K562 (cell line): ENCODE data around the gene SPINT2. TPM values are rescaled to one million over a fixed set of nuclear protein-coding genes. Genes with fewer than 3 reads are reported as not detected.

Experiments used
- ATAC-seq: fragments of 200-7000 bp; cut with Tn5 transposase; 3 replicates; pipeline ENCODE4 v1.9.1; 2020; ENCODE audit warnings: moderate library complexity
- BruUV-seq: library from RNA; stranded (reverse); fragments of 400-500 nt; replicated peaks from 2 replicates; lab custom pipeline; 2021; lab: Mats Ljungman, UMichigan
- CTCF ChIA-PET: fragments of 300-600 bp; formaldehyde crosslinking; extraction: SDS; loops from one replicate; lab custom pipeline; 2021; ENCODE audit warnings: low intra/inter-chr PET ratio; lab: Yijun Ruan, JAX
- POLR2A ChIA-PET: fragments of 300-600, 350-650 bp; sonication (Branson Sonifier 250); formaldehyde crosslinking; extraction: SDS; loops from one replicate; lab custom pipeline; 2021; ENCODE audit warnings: antibody characterized with exemption, inconsistent platforms; lab: Yijun Ruan, JAX
- DNase-seq, 4 experiments: peaks; one replicate each; pipeline versions ENCODE4 v3.0.0 to v3.0.0-alpha.2; 2011 to 2018; ENCODE audit warnings: low spot score in 3 of 4, mixed read lengths in 3 of 4; ENCODE audit errors: extremely low read depth in 1 of 4
- FAIRE-seq: peaks from 2 replicates; lab custom pipeline; 2011; peaks lifted over from hg19 to GRCh38; lab: Jason Lieb, UNC
- H2AFZ ChIP-seq: 2 replicates; pipeline ENCODE4 v1.6.0; 2011; ENCODE audit warnings: low read depth, low read length, control low read depth, inconsistent platforms
- H3K27ac ChIP-seq: fragments of 200-600 bp; 3 replicates; pipeline ENCODE4 v1.8.0; 2011; ENCODE audit warnings: low read depth, mild to moderate bottlenecking, control low read depth, inconsistent platforms, low read length, moderate library complexity, mixed read lengths; ENCODE audit errors: extremely low read depth
- H3K27me3 ChIP-seq, 2 experiments: fragments of 300-600 bp in 1 of 2; 2 replicates in 1 of 2; 3 replicates in 1 of 2; pipeline versions ENCODE4 v1.6.0 to v1.8.0; 2011; ENCODE audit warnings: inconsistent platforms in 2 of 2, low read length in 2 of 2, mild to moderate bottlenecking in 1 of 2, mixed read lengths in 1 of 2, moderate library complexity in 1 of 2; ENCODE audit not compliant: control insufficient read depth in 2 of 2, insufficient read depth in 2 of 2
- H3K36me3 ChIP-seq: fragments of 300-600 bp; 3 replicates; pipeline ENCODE4 v1.8.0; 2011; ENCODE audit warnings: mild to moderate bottlenecking, low read length, inconsistent platforms; ENCODE audit not compliant: control insufficient read depth, insufficient read depth
- H3K4me1 ChIP-seq, 2 experiments: fragments of 200-600 bp in 1 of 2; replicated peaks in 1 of 2; 2 replicates in 1 of 2; 3 replicates in 1 of 2; pipeline versions ENCODE4 v1.5.1 to v1.8.0; 2011; ENCODE audit warnings: inconsistent platforms in 2 of 2, low read length in 2 of 2, mild to moderate bottlenecking in 1 of 2, mixed read lengths in 1 of 2, moderate library complexity in 1 of 2; ENCODE audit not compliant: control insufficient read depth in 2 of 2, insufficient read depth in 2 of 2
- H3K4me2 ChIP-seq: 2 replicates; pipeline ENCODE4 v1.6.1; 2011; ENCODE audit warnings: low read length, control low read depth, inconsistent platforms, mixed read lengths; ENCODE audit not compliant: insufficient read depth
- H3K4me3 ChIP-seq: fragments of 200-600 bp; sonication (generic), shearing (Covaris generic); 2 replicates; pipeline ENCODE4 v1.5.1; 2016; ENCODE audit warnings: control low read depth, inconsistent platforms
- H3K79me2 ChIP-seq: fragments of 200-600 bp; 3 replicates; pipeline ENCODE4 v1.8.0; 2011; ENCODE audit warnings: low read length, inconsistent platforms; ENCODE audit not compliant: control insufficient read depth, insufficient read depth
- H3K9ac ChIP-seq, 2 experiments: 2 replicates each; pipeline versions ENCODE4 v1.6.0 to v1.6.1; 2011; ENCODE audit warnings: low read depth in 2 of 2, low read length in 2 of 2, control low read depth in 1 of 2, inconsistent platforms in 1 of 2, mild to moderate bottlenecking in 1 of 2, mixed read lengths in 1 of 2; ENCODE audit not compliant: insufficient read depth in 1 of 2
- H3K9me1 ChIP-seq: one replicate; pipeline ENCODE4 v1.6.0; 2011; ENCODE audit warnings: inconsistent platforms, mild to moderate bottlenecking, low read length, moderate library complexity; ENCODE audit not compliant: control insufficient read depth, insufficient read depth
- H3K9me3 ChIP-seq: replicated peaks from 2 replicates; pipeline ENCODE4 v1.5.1; 2011; ENCODE audit warnings: low read depth, low read length, inconsistent platforms; ENCODE audit not compliant: control insufficient read depth, insufficient read depth
- H4K20me1 ChIP-seq: replicated peaks from 2 replicates; pipeline ENCODE4 v1.6.1; 2011; ENCODE audit warnings: low read length, inconsistent platforms, mixed read lengths; ENCODE audit not compliant: control insufficient read depth, insufficient read depth
- CBFA2T2 ChIP-seq: fragments of 450-650 bp; conservative IDR thresholded peaks from 2 replicates; pipeline ENCODE4 v1.6.1; 2017; ENCODE audit warnings: mild to moderate bottlenecking
- CBFA2T3 ChIP-seq: fragments of 450-650 bp; IDR thresholded peaks from 2 replicates; pipeline ENCODE4 v1.6.1; 2017
- CSDE1 ChIP-seq, 2 experiments: fragments of 450-650 bp; IDR thresholded peaks; 2 replicates each; pipeline ENCODE4 v1.6.1; 2016; ENCODE audit warnings: mild to moderate bottlenecking in 1 of 2
- EGR1 ChIP-seq: fragments of 450-650 bp; conservative IDR thresholded peaks from 2 replicates; pipeline ENCODE4 v1.6.1; 2017; ENCODE audit warnings: mild to moderate bottlenecking
- KDM1A ChIP-seq, 2 experiments: fragments of 450-650 bp; IDR thresholded peaks; 2 replicates each; pipeline ENCODE4 v1.6.1; 2016; ENCODE audit warnings: mild to moderate bottlenecking in 2 of 2
- NFIC ChIP-seq: fragments of 450-650 bp; IDR thresholded peaks from 2 replicates; pipeline ENCODE4 v1.6.1; 2017; ENCODE audit warnings: mild to moderate bottlenecking, inconsistent platforms
- RFX1 ChIP-seq: fragments of 450-650 bp; IDR thresholded peaks from 2 replicates; pipeline ENCODE4 v1.6.1; 2016; ENCODE audit warnings: mild to moderate bottlenecking, moderate library complexity
- ZFP36 ChIP-seq: fragments of 150-350 bp; IDR thresholded peaks from 2 replicates; pipeline ENCODE4 v1.6.1; 2018; ENCODE audit warnings: low read length, low read depth; ENCODE audit not compliant: partially characterized antibody
- ZNF444 ChIP-seq: fragments of 250-450 bp; sonication (Bioruptor Pico); IDR thresholded peaks from 2 replicates; pipeline ENCODE4 v1.4.0; 2020; ENCODE audit warnings: mild to moderate bottlenecking, moderate library complexity
- WGBS: fragments of 100-300 bp; shearing (Covaris generic); methylation state at CpG from one replicate; pipeline ENCODE4 v1.1.6; 2016; ENCODE audit warnings: low coverage, mixed read lengths; ENCODE audit not compliant: insufficient coverage; ENCODE audit errors: missing lambda C conversion rate; 5-methylcytosine and 5-hydroxymethylcytosine counted together
- in situ Hi-C: fragments of 300-500 bp; cut with MboI; formaldehyde crosslinking; loops from 4 replicates; pipeline ENCODE4 v1.15.0; 2018; ENCODE audit warnings: inconsistent platforms, mixed read lengths
- intact Hi-C: fragments of 100-400 bp; cut with micrococcal nuclease; formaldehyde crosslinking; loops from 2 replicates; pipeline ENCODE4 v1.14.2; 2022
- polyA plus RNA-seq, 8 experiments: library from polyadenylated mRNA; depleted of rRNA in 4 of 8; stranded (reverse) in 5 of 8; unstranded in 3 of 8; fragments of >200 nt; fragmentation: Nextera tagmentation in 2 of 8; fragmentation: Illumina TruSeq in 1 of 8; extraction: Ambion mirVana in 2 of 8; extraction: Trizol in 1 of 8; gene quantifications; 2 replicates each; pipeline versions ENCODE4 v1.2.1 to v1.2.3, GENCODE V29; 2011 to 2014; ENCODE audit warnings: inconsistent platforms in 1 of 8, missing spikeins in 1 of 8
- total RNA-seq, 7 experiments: library from RNA; depleted of rRNA in 6 of 7; stranded (reverse); fragments of >200 nt in 6 of 7; fragmentation: Illumina TruSeq in 2 of 7; extraction: Trizol in 2 of 7; gene quantifications; 2 replicates each; pipeline versions ENCODE4 v1.2.1 to v1.2.3, GENCODE V29; 2011 to 2021; ENCODE audit warnings: low replicate concordance in 1 of 7
- TF ChIP-seq, protein P1 (sequence below): fragments of 250-450 bp; sonication (Bioruptor Pico); IDR thresholded peaks from 2 replicates; pipeline ENCODE4 v1.4.0; 2020; ENCODE audit warnings: borderline replicate concordance
- TF ChIP-seq, protein P2 (sequence below): fragments of 200-800 bp; sonication (Bioruptor generic); IDR thresholded peaks from 2 replicates; pipeline ENCODE4 v1.6.1; 2017; ENCODE audit warnings: missing genetic modification characterization, missing compliant biosample characterization

SPINT2 gene
- total and polyA plus RNA-seq, 9 of the 15 experiments (the other 6 are each of a cell fraction or from before 2014, with no cell fraction given) = 0.65 to 4.5 (median 3.4) TPM

GRCh38 chr19:38216785-38217641 is 47.4 kb upstream of the SPINT2 start:
- 31% methylated on average over 14 of the region's 26 CpGs for WGBS
- Histone ChIP-seq H3K4me1 (peaks cover 0 to 24% of the 10 kb centered on the region in 2 experiments; a peak in 3 of 5 replicates), H3K27me3 (no peaks in the 10 kb centered on the region; a peak in 1 of 5 replicates), H3K9ac (no peak overlapping the region; a peak in 1 of 4 replicates), H3K27ac (no peak overlapping the region; the same call in 2 of the 3 replicates), H3K9me1 (no peaks in the 10 kb centered on the region), H3K4me2 (no peak overlapping the region)
- POLR2A ChIA-PET = interaction anchor here (0.5 to 0.6 kb wide), 4 partner anchors 21 to 290 kb away, joined by 3 to 4 read pairs (median 3); no protein-coding TSS in a partner anchor
- peak; percentile 28; the same call in 2 of the 3 replicates for ATAC-seq
- BruUV-seq = no TSS peak
- TF ChIP-seq EGR1 (peak; percentile 89), NFIC (peak; percentile 6; the same call in 1 of the 2 replicates), CBFA2T2 (peak; percentile 7; the same call in 1 of the 2 replicates), ZNF444 (CRISPR knock-in tag) (no peak), ZFP36 (peak; percentile 26), RFX1 (peak; percentile 94), CBFA2T3 (peak; percentile 46; the same call in 1 of the 2 replicates), CSDE1 (IDR thresholded peaks at IDR 0.05) (peak in 1 of 2 experiments; percentile 53; a peak in 1 of 4 replicates), KDM1A (IDR thresholded peaks at IDR 0.05) (peak; percentile 39 to 51; a peak in 2 of 4 replicates)
- TF ChIP-seq, protein P1, sequence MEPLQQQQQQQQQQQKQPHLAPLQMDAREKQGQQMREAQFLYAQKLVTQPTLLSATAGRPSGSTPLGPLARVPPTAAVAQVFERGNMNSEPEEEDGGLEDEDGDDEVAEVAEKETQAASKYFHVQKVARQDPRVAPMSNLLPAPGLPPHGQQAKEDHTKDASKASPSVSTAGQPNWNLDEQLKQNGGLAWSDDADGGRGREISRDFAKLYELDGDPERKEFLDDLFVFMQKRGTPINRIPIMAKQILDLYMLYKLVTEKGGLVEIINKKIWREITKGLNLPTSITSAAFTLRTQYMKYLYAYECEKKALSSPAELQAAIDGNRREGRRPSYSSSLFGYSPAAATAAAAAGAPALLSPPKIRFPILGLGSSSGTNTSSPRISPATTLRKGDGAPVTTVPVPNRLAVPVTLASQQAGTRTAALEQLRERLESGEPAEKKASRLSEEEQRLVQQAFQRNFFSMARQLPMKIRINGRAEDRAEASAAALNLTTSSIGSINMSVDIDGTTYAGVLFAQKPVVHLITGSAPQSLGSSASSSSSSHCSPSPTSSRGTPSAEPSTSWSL (CRISPR knock-in tag) = no peak
- TF ChIP-seq, protein P2, sequence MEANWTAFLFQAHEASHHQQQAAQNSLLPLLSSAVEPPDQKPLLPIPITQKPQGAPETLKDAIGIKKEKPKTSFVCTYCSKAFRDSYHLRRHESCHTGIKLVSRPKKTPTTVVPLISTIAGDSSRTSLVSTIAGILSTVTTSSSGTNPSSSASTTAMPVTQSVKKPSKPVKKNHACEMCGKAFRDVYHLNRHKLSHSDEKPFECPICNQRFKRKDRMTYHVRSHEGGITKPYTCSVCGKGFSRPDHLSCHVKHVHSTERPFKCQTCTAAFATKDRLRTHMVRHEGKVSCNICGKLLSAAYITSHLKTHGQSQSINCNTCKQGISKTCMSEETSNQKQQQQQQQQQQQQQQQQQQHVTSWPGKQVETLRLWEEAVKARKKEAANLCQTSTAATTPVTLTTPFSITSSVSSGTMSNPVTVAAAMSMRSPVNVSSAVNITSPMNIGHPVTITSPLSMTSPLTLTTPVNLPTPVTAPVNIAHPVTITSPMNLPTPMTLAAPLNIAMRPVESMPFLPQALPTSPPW (CRISPR knock-in tag) = 0 out of 2 replicates have a peak, but pooled peaks have one; percentile 8
- TF ChIP-seq, all 486 proteins: peak for 9
- CTCF ChIA-PET = no interaction called here
- DNase-seq (peak; percentile 33 to 70 (median 60)), FAIRE-seq (peak; percentile 80)
- Histone ChIP-seq H4K20me1 (no peaks in the 10 kb centered on the region), H2AFZ (no peak overlapping the region), H3K4me3 (no peak overlapping the region), H3K36me3 (no peaks in the 10 kb centered on the region), H3K79me2 (no peaks in the 10 kb centered on the region), H3K9me3 (no peaks in the 10 kb centered on the region)
- intact Hi-C loops (no loop called here), in situ Hi-C loops (no loop called here)
